NCI-H1105 treated with DMSO at 0.1 percent for 48 hours (cell line): ENCODE measurements around the gene LARGE1.
"Not testable (repeated sequence)": the region's sequence is repeated elsewhere in the genome, so short reads cannot be mapped to it uniquely, and the experiment has no call there.

Source experiments
- DNase-seq: peaks from one replicate; lab custom pipeline; 2025; lab: John Stamatoyannopoulos, UW

The LARGE1 gene

GRCh38 chr22:33418484-33418883, 501.8 kb downstream of the LARGE1 start:
- no peak for DNase-seq

- no peak for DNase-seq
Observed at GRCh38 chr22:33415401-33415800, 504.9 kb downstream of the LARGE1 start.

GRCh38 chr22:33409079-33409478, 511.2 kb downstream of the LARGE1 start:
- no peak for DNase-seq

- no peak for DNase-seq
Observed at GRCh38 chr22:33405194-33405593, 515.1 kb downstream of the LARGE1 start.

- no peak for DNase-seq
Observed at GRCh38 chr22:33404723-33405122, 515.6 kb downstream of the LARGE1 start.

GRCh38 chr22:33402325-33402724, 518.0 kb downstream of the LARGE1 start:
- no peak for DNase-seq

GRCh38 chr22:33401291-33401690, 519.0 kb downstream of the LARGE1 start:
- DNase-seq = no peak

DNA sequence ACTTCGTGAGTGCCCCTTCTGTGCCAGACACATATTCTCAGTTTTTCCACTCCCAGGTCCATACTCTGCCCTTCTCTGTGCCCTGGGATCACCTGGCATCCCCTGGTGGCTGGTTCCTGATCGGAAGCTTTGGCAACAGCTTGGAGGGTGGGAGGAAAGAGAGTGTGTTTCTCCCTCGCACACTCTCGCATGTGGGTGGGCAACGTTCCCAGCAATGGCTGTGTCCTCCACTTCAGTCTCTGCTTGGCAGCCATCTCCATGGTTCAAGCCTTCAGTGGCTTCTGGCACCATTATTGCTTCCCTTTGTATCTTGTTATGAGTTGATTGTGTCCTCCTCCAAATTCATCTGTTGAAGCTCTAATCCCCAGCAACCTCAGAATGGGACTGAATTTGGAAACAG, 519.4 kb downstream of the LARGE1 start:
- no peak for DNase-seq

GRCh38 chr22:33400061-33400840, 520.0 kb downstream of the LARGE1 start:
- DNase-seq = no peak

GRCh38 chr22:33397381-33397907, 522.8 kb downstream of the LARGE1 start:
- DNase-seq = no peak

GRCh38 chr22:33393432-33393831, 526.8 kb downstream of the LARGE1 start:
- DNase-seq = no peak

DNA sequence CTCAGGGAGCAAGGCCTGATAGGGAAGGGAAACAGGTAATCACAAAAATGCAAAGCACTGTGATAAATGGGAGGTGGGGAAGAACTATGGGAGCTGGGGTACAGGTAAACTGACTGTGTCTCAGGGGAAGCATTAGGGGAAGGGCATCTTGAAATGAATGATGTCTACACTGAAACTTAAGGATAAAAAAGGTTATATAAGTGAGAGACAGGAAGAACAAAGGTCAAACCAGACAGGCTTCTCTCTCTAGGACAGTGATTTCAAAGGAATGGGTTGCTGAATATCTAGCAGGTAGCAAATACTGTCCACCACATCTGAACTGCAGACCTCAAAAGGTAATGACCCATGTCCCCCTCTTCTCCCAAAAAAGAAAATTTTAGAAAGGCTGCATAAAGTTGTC, 529.0 kb downstream of the LARGE1 start:
- no peak for DNase-seq

- peak; percentile 37 for DNase-seq
Observed at GRCh38 chr22:33389936-33390335, 530.3 kb downstream of the LARGE1 start.

DNA sequence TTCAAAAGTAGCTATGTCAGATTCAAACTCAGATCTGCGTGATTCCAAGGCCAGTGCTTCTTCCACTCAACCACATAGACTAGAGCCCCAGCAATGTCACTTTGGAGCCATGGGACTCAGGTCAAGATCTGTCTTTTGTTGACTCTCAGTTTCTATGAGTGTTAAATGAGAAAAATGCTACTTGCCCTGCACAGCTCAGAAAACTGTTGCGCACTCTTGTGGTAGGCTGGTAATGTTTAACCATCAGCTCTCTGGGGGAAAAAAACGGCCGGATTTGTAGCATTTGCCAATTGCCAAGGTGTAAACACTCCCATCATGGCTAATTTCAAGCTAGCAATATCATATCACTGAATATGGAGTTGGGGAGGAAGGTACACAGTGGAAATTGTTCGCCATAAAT, 534.0 kb downstream of the LARGE1 start:
- no peak for DNase-seq

GRCh38 chr22:33385611-33386010, 534.7 kb downstream of the LARGE1 start:
- no peak for DNase-seq

DNA sequence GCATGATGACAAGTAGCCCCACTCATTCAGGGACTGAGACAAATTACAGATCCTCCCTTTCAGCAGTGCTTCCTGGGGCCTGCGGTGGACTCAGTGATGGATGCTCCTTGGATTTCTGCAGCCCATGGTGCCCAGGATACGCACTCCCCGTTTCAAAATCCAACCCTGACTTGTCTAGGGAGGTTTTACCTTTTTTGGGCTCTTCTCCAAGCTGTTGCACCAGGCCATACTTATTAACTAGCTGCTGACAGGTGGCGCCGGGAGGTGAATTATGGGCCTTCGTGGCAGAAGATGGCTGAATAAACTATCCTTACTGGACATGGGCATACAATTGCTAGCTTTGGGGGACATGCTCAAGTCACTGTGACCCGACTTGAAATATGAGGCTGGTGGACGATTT, 537.8 kb downstream of the LARGE1 start:
- no peak for DNase-seq

DNA sequence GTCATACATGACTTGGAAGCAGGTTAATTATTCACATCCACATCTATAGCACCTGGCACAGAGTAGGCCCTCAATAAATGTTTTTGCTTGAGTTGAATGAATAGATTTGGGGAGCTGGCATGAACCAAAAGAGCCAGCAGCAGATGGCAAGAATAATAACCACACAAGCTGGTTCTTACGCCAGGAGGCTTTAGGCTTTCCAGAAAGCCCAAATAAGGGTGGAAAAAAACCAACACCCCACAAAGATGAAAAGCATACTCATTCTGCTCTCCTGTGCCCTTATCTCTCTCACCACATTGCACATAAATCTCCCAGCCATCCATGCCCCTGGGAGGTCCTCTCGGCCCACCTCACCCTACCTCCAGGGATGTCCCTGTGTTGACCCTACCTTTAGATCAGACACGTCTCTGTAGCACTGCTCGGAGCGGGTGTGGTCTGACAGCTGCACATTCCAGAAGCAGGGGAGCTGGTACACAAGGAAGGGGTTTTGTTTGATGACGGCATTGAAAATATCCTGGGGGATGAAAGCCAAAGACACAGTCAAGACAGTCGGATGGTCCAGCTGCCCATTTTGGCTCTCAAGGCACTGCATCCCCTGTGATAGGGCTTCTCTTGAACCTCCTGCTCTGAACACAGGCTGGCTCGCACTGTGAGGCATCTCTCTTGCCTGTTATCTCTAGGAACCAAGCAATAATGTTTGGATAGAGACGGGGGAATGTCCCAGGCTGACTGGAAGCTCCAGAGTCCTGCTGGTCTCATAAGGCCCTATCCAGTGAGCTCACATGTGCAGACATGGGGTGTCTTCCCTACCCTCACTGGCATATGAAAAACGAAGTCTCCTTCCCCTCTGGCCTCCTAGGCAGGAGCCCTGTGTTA, 538.5 kb downstream of the LARGE1 start:
- no peak for DNase-seq

- no peak for DNase-seq
Observed at GRCh38 chr22:33380789-33381530, 539.3 kb downstream of the LARGE1 start.

DNA sequence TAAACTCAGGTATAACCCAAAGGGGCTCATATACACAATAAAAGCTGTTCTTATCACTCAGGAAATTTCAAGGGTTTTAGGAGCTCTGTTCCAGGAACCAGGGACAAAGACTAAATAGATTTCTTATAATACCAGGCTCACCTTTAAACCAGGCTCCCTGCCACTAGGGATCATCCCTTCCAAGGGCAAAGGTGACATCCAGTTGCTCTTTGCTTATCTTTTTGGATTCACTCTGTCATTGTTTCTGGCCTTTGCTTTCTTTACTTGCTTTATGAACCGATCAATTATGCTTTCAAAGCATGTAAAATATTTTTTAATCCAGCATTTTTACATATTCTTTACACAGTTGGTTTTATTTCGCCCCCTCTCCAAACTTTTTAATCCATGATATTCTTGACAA, 540.4 kb downstream of the LARGE1 start:
- DNase-seq = no peak

DNA sequence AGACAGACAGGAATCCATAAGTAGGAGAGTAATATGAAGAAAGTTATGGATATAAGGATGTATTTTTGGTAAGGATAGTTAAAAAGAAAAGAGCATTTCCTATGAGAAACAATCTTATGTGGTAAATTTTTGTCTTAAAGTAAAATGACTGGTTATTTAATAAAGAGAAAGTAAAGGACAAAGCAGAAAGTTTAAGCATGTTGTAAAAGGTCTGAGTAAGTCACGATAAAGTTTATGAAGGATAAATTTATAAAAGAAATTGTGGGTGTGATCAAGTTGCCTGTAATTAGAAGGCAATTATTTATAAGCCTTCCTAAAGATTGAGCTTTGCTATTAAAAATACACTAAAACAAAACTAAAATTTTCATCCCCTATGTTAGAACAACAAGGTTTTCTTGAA, 547.4 kb downstream of the LARGE1 start:
- DNase-seq = no peak

DNA sequence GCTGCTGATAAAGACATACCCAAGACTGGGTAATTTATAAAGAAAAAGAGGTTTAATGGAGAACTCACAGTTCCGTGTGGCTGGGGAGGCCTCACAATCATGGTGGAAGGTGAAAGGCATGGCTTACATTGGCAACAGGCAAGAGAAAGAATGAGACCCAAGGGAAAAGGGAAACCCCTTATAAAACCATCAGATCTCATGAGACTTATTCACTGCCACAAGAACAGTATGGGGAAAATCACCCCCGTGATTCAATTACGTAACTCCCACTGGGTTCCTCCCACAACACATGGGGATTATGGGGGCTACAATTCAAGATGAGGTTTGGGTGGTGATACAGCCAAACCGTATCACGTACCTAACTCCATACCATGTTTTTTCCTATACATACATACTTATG, 557.0 kb downstream of the LARGE1 start:
- not testable (repeated sequence) for DNase-seq

- DNase-seq = no peak
Observed at GRCh38 chr22:33362702-33363101, 557.6 kb downstream of the LARGE1 start.
